HG02678 (cell line): Measurements from ENCODE around the gene GGCX.

Experiments
- ATAC-seq: cut with Tn5 transposase; IDR thresholded peaks from one replicate; pipeline ENCODE4 v1.9.1; 2021; ENCODE audit warnings: mild to moderate bottlenecking, moderate library complexity; ENCODE audit not compliant: unreplicated experiment

The GGCX gene

DNA sequence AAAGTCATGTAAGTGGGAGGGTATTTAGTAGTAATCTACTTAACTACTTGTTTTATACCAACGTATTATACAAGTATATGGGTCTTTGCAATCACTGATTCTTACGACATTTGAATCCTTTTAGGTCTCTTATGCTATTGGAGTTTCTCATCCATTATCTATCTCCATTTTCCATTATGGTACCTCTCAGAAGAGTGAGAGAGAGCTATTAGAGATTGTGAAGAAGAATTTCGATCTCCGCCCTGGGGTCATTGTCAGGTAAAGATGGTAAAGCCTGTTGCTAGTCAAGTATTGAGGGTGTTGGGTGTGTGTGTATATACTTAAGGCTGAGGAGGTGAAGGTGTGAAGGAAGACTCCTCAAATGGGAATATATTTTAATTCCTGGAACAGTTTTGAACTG is 18.5 kb downstream of the GGCX start:
- ATAC-seq = no peak

GRCh38 chr2:85541753-85542457 is 19.4 kb downstream of the GGCX start:
- ATAC-seq = no peak

DNA sequence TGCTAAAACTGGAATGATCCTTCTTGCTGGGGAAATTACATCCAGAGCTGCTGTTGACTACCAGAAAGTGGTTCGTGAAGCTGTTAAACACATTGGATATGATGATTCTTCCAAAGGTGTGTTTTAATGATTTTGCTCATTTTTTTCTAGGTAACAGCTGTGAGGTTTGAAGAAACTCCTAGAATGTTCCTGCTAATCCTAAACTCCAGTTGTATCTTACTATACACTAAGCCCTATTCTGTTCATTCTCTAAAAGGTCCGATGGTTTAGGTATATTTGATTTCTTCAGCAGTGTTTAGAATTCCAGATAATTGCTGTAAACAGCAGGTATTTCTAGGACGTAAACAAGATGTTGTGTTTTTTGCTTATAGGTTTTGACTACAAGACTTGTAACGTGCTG is 20.0 kb downstream of the GGCX start:
- no peak for ATAC-seq

DNA sequence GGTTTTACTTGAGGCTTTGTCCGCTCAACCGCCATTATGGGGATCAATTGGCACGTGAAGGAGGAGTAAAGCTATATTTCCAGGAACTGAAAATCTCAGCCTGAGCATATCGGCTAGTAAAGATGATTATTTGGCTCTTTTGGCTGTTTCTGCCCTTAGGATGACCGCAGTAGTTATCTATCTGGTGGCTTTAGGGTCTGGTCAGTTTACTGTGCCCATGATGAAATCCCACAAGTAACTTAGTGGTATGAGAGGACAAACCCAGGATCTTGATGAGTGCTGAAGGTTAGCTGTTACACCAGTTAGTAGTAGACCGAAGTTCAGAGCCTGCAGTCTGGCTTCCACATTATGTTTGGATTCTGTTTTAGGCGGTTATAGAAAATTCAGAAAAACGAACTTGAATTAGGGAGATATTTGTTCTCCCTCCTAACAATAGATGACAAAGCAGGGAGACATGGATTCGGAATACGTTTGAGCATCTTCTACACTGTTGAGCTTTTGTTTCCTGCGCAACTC is 21.1 kb downstream of the GGCX start:
- ATAC-seq = no peak

DNA sequence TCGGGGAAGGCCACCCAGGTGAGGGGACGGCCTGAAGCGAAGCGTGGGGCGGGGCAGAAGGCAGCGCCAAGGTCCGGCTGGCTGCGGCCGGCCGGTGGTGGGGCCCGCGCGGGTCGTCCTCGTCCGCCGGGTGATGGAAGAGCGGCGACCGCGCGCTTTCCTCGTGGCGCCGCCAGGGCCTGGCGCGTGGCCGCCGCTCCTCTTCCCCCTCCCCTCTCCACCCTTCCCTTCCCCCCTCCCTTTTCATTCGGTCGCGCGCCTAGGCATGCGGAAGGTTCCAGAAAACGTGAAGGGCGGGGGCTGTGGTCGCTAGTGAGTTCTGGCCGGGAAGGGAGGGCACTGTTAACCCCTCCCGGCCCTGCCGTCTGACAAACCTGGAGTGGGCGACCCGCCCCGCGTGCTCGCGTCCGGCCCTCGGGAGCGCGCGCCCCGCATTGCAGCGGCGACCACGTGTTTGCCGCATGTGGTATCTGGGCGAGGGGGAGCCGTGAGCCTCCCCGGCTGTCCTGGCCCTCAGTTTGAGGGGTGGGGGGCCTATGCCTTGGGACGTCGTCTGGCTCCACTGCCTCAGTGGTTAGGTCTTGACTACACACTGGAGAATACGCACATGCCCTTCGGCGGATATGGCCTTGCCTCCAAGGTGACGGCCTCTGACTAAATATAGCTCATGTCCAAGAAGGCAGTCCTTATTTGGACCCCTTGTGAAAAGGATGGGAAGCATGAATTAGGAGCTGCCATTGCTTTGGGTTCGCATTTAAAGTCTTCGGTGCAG is 21.7 kb downstream of the GGCX start:
- peak; percentile 29 for ATAC-seq

GRCh38 chr2:85538507-85539360 is 22.6 kb downstream of the GGCX start, which contains the start of gene MAT2A:
Gene MAT2A, plus strand, starts transcription at chr2:85539168. Its CDS starts 120 bp downstream, at chr2:85539288.
- ATAC-seq = peak; percentile 76

DNA sequence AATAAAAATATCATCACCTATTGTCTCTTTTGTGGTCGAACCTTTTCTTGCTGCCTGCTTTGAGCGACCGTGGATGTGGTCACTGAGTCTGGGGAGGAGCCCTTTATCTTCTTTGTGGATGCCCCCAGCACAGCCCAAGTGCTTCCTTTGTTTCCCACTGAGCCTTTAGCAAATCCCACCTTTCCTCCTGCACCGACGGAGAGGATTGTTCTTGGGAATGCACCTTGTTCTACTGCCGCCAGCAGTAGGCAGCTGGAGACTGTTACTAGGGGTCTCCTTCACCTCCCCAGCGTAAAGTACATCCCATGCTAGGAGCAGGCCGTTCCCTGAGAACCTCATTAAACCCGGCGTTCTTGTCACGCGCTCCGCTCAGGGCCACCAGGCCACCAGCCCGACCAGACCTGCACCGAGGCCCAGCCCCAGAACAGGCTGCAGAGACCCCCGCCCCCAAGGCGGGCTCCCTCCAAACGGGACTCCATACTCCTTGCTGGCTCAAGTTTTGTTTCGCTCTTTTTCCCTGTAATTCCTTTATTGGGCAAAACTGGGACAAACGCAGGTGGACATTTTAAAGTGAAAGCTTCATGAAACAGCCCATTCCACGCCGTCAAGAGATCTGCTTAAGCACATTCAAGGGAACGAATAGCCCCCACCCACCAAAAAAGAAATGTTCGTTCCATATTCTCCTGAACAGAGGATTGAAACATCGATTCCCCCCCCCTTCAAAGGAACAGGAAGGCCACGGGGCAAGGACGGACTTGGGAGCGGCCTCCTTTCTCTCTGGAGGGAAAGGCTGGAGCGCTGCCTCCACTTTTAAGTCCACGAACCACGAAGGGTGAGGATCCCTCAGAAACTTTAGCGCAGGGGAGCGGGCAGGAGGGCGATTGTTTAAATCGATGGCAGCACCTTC is 23.4 kb downstream of the GGCX start:
- ATAC-seq = no peak

DNA sequence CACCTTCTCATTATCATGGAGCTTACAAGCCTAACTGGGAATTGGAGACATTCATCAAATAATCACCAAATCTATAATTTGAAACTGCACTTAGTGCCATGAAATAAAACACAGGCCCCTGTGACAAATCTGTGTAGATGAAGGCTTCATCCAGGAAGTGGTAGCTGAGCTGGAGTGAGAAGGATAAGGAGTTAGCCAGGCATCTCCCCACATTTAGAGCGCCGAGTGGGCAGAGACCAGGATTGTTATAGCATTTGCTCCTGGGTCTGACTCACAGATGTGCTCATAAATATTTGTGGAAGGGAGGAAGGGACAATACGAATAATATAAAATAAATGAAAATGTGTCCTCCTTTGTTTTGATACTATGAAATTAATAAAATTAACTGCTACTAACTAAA is 24.8 kb downstream of the GGCX start:
- no peak for ATAC-seq

GRCh38 chr2:85534881-85535280 is 26.4 kb downstream of the GGCX start:
- no peak for ATAC-seq

GRCh38 chr2:85534099-85534498 is 27.2 kb downstream of the GGCX start:
- no peak for ATAC-seq

DNA sequence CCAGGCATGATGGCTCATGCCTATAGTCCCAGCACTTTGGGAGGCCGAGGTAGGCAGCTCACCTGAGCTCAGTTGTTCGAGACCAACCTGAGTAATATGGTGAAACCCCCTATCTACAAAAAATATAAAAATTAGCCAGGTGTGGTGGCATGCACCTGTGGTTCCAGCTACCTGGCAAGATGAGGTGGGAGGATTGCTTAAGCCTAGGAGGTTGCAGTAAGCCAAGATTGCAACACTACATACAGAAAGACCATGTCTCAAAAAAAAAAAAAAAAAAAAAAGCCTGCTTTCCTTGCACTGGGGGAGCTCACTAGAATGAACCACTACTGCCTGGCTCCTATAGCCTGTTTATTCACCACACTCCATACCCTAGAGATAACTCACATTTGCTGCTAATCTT is 29.7 kb downstream of the GGCX start:
- no peak for ATAC-seq

DNA sequence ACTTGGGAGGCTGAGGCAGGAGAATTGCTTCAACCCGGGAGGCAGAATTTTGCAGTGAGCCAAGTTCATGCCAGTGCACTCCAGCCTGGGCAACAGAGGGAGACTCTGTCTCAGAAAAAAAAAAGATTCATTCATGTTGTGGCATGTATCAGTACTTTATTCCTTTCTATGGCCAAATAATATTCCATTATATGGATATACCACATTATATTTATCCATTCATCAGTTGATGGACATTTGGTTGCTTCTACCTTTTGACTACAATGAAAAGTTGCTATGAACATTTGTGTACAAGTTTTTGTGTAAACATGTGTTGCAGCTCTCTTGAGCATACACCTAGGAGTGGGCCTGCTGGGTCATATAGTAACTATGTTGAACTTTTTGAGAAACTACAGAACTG is 31.5 kb downstream of the GGCX start:
- no peak for ATAC-seq

GRCh38 chr2:85528355-85528754 is 32.9 kb downstream of the GGCX start:
- ATAC-seq = no peak

DNA sequence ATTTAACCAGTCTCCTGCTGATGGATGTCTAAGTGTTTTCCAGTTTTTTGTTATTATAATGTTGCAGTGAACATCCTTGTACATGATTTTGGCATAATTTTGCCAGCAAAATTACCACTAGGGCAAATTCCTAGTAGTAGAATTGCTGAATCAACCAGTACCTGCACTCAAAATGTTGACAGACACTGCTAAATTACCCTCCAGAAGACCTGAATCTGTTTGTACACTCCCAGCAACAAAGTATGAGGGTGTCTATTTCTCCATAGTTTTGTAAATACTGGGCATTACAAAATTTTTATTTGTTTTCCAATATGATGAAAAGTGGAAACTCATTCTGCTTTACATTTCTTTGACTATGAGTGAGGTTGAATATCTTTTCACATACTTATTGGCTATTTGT is 33.5 kb downstream of the GGCX start:
- no peak for ATAC-seq

- no peak for ATAC-seq
Measured at GRCh38 chr2:85525567-85525966, 35.7 kb downstream of the GGCX start.

- no peak for ATAC-seq
Measured at GRCh38 chr2:85525029-85525428, 36.3 kb downstream of the GGCX start.

- no peak for ATAC-seq
Measured at GRCh38 chr2:85524336-85524908, 36.9 kb downstream of the GGCX start.

- ATAC-seq = no peak
Measured at GRCh38 chr2:85523903-85524335, 37.4 kb downstream of the GGCX start.

DNA sequence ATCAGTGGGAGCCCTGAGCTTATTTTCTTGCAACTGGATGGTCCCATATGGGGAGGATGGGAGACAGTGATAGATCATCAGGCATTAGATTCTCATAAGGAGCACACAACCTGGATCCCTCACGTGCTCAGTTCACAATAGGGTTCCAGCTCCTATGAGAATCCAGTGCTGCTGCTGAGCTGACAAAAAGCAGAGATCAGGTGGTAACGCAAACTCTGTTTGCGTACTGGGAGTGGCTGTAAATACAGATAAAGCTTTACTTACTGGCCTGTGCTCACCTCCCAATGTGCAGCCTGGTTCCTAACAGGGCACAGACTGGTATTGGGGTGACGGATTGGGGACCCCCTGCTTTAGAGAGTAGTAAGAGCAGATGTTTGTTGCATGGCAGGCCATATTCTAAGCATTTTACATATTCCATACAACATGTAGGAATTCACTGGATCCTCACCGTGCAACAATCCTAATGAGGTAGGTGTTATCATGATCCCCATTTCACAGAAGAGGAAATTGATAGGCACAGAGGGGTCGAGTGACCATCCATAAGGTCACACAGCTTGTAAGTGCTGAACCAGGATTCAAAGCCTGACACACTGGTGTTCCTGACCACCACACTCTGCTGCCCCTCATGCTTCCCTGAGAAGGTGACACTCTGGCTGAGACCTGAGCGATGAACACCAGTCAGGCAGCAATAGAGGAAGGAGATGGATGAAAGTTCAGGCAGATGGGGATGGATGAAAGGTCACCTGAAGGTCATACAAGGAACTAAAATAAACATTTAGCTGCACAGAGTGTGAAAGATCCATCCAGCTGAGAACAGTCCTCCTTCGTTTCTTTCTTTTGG is 38.0 kb downstream of the GGCX start:
- ATAC-seq = no peak
